Heart left ventricle (tissue), 16 donors: Measurements from ENCODE around the gene LTBP2. TPM values are rescaled to one million over a fixed set of nuclear protein-coding genes. Genes with fewer than 3 reads are reported as not detected.

Experiments
- ATAC-seq, 4 donors: fragments of 200-7000 bp; cut with Tn5 transposase; one replicate each; pipeline ENCODE4 v1.9.1; 2020 to 2022; ENCODE audit warnings: moderate library complexity in 4 of 4, mild to moderate bottlenecking in 3 of 4, moderate number of reproducible peaks in 1 of 4
- DNase-seq, 5 donors: peaks; one replicate each; pipeline ENCODE4 v3.0.0-alpha.2; 2020
- H3K27ac ChIP-seq, 12 donors: fragments of 200-600 bp; sonication (generic) in 4 of 12; one replicate each; pipeline versions ENCODE4 v1.5.0 to v1.8.0; 2016 to 2022; ENCODE audit warnings: mild to moderate bottlenecking in 2 of 12
- H3K27me3 ChIP-seq, 9 donors: fragments of 200-600 bp; sonication (generic) in 2 of 9; one replicate each; pipeline versions ENCODE4 v1.5.1 to v1.8.0; 2016 to 2022; ENCODE audit warnings: mild to moderate bottlenecking in 3 of 9
- H3K36me3 ChIP-seq, 9 donors: fragments of 200-600 bp; sonication (generic) in 2 of 9; one replicate each; pipeline versions ENCODE4 v1.5.0 to v1.8.0; 2018 to 2022; ENCODE audit warnings: mild to moderate bottlenecking in 2 of 9
- H3K4me1 ChIP-seq, 12 donors: fragments of 200-600 bp; sonication (generic) in 4 of 12; one replicate each; pipeline versions ENCODE4 v1.5.0 to v1.8.0; 2016 to 2022; ENCODE audit warnings: mild to moderate bottlenecking in 3 of 12
- H3K4me3 ChIP-seq, 12 donors: fragments of 200-600 bp; sonication (generic) in 4 of 12; one replicate each; pipeline versions ENCODE4 v1.5.0 to v1.8.0; 2017 to 2022; ENCODE audit warnings: mild to moderate bottlenecking in 9 of 12, moderate library complexity in 4 of 12
- H3K9me3 ChIP-seq, 12 donors: fragments of 200-600 bp; sonication (generic) in 4 of 12; one replicate each; pipeline versions ENCODE4 v1.5.0 to v1.8.0; 2016 to 2022; ENCODE audit warnings: mild to moderate bottlenecking in 1 of 12
- POLR2A ChIP-seq, 2 donors: fragments of 450-650 bp; IDR thresholded peaks; one replicate each; pipeline ENCODE4 v1.6.1; 2017; ENCODE audit warnings: antibody characterized with exemption in 2 of 2, mild to moderate bottlenecking in 2 of 2, moderate library complexity in 2 of 2
- WGBS, 4 donors: extraction: QIAGEN DNeasy Blood & Tissue Kit in 2 of 4; methylation state at CpG; one replicate each; pipeline versions ENCODE4 v1.1.5 to v1.1.7; 2013 to 2018; 5-methylcytosine and 5-hydroxymethylcytosine counted together
- intact Hi-C, 10 donors: fragments of 100-400 bp; cut with DNase I; formaldehyde crosslinking; loops; one replicate each; pipeline versions ENCODE4 v1.11.1 to v1.14.2; 2022
- polyA plus RNA-seq, 2 donors: library from polyadenylated mRNA; stranded (reverse); fragments of 200-250 nt; gene quantifications; one replicate each; pipeline ENCODE4 v1.2.3, GENCODE V29; 2013
- total RNA-seq, 9 donors: library from RNA; depleted of rRNA in 2 of 9; stranded (reverse); fragments of >200 nt in 2 of 9; fragmentation: NEBNext Ultra II Directional in 3 of 9; extraction: Animal tissue kit (Norgen Biotek cat#: 25700) in 3 of 9; gene quantifications; one replicate each; pipeline versions ENCODE4 v1.1.0 to v1.2.4, GENCODE V29; 2016 to 2023
- TF ChIP-seq, protein P1 (sequence below), 12 donors: fragments of 200-600 bp; sonication (generic) in 4 of 12; IDR thresholded peaks; one replicate each; pipeline versions ENCODE4 v1.5.0 to v1.8.0; 2018 to 2022; ENCODE audit warnings: antibody characterized with exemption in 12 of 12, mild to moderate bottlenecking in 5 of 12
- donor health status: ischemic (EF 13 %, LVEDD 7.1; RV severe dilation, severe dysfunction).
- donor health status: healthy with polysubstance abuse.
- donor health status: DM: no; HTN: yes; CAD: no.
- donor health status: DM: no; HTN: no; CAD: no.
- donor health status: ischemic (EF 25% LVEDD 6.9; RV normal size, moderate dysfunction).
- donor health status: ischemic (EF 25% LVEDD 5.7; RV mildly dilated, moderate dysfunction).
- donor health status: healthy.
- donor health status: DM: yes; HTN: yes; CAD: no.
- donor health status: ischemic (EF 35%, LVEDD 5.7; RV mildly dilated, moderate dysfunction).
- donor health status: nonischemic (EF 11% LVEDD 7.7; RV severe dilation, severe dysfunction).
- donor health status: DM: yes; HTN: yes; CAD: no.
- donor health status: PGD.
- donor health status: ischemic (EF 29% LVEDD 5.4; RV normal size, mild dysfunction).
- donor health status: nonischemic (EF 23%, LVEDD 6.1; RV moderate dilation, normal function).

Gene LTBP2
- total and polyA plus RNA-seq, 11 donors: 4.0 to 69.1 (median 29.5) TPM

DNA sequence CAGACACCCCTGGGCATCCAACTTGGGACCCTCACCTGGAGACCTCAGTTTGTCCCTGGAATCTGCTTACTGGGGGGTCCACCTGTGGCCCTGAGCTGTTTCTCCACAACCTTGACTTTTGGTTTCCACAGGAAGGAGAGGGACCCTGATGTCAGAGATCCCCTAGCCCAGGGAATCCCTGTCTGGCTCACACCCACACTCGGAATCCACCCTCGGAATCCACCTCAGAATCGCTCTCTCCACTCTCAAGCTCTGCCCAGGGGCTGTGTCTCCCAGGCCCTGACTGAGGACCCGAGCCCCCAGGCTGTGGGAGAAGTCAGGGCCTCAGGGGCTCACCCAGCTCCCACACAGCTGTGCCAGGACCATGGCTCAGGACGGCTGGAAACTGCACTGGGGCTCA lies 17.4 kb downstream of the LTBP2 start:
- DNase-seq (no peak), ATAC-seq (no peak)
- intact Hi-C loops: loop anchor here in 3 of 10 donors (2.0 to 10.0 kb wide), 3 partner anchors 42 to 102 kb away; partner anchors contain the start of genes ISCA2 (in 2 of the 3) and NPC2 (in 2 of the 3)
- H3K27me3 ChIP-seq: no peaks in the 10 kb centered on the region
- TF ChIP-seq POLR2A (IDR thresholded peaks at IDR 0.05): no peak
- TF ChIP-seq, protein P1, sequence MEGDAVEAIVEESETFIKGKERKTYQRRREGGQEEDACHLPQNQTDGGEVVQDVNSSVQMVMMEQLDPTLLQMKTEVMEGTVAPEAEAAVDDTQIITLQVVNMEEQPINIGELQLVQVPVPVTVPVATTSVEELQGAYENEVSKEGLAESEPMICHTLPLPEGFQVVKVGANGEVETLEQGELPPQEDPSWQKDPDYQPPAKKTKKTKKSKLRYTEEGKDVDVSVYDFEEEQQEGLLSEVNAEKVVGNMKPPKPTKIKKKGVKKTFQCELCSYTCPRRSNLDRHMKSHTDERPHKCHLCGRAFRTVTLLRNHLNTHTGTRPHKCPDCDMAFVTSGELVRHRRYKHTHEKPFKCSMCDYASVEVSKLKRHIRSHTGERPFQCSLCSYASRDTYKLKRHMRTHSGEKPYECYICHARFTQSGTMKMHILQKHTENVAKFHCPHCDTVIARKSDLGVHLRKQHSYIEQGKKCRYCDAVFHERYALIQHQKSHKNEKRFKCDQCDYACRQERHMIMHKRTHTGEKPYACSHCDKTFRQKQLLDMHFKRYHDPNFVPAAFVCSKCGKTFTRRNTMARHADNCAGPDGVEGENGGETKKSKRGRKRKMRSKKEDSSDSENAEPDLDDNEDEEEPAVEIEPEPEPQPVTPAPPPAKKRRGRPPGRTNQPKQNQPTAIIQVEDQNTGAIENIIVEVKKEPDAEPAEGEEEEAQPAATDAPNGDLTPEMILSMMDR (IDR thresholded peaks at IDR 0.05): no peak
- no peaks in the 10 kb centered on the region for H3K36me3 ChIP-seq
- WGBS, 4 donors: 27 to 66% (median 54%) methylated on average over 3 to 5 of the region's 5 CpGs
- peaks cover 25 to 93% (median 79%) of the 10 kb centered on the region in 12 donors for H3K4me1 ChIP-seq
- H3K27ac ChIP-seq: peak overlapping the region; percentile 36 to 95 (median 80)
- no peaks in the 10 kb centered on the region for H3K9me3 ChIP-seq
- no peak overlapping the region for H3K4me3 ChIP-seq

DNA sequence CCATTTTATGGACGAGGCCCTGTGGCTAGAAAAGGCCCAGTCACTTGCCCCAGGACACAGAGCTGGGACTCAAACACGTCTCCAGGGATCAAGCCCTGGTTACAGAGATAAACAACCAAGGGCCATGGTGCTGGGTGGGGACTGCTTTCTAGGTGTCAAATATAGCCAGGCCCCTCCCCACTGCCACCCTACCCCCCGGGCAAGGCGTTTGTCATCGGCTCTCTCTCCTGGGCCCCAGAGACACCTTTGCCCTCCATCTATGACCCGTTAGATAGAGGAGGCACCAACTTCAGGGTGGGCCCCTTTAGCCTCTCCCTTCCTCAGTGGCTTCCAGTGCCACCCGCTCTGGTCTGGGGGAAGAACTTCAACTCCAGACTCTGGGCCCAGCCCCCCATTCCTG lies 18.0 kb downstream of the LTBP2 start:
- intact Hi-C loops: loop anchor here in 3 of 10 donors (2.0 to 10.0 kb wide), 3 partner anchors 42 to 101 kb away; partner anchors contain the start of genes ISCA2 (in 2 of the 3) and NPC2 (in 2 of the 3)
- ATAC-seq (no peak), DNase-seq (peak in 1 of 5 donors; percentile 56)
- H3K4me1 ChIP-seq: peaks cover 25 to 93% (median 79%) of the 10 kb centered on the region in 12 donors
- TF ChIP-seq, protein P1 (IDR thresholded peaks at IDR 0.05): no peak
- no peak for TF ChIP-seq POLR2A (IDR thresholded peaks at IDR 0.05)
- H3K4me3 ChIP-seq: no peak overlapping the region
- no peaks in the 10 kb centered on the region for H3K36me3 ChIP-seq
- WGBS, 4 donors: 56 to 69% (median 62%) methylated on average over 7 of the region's 7 CpGs
- H3K27me3 ChIP-seq: no peaks in the 10 kb centered on the region
- no peaks in the 10 kb centered on the region for H3K9me3 ChIP-seq
- peak overlapping the region; percentile 36 to 95 (median 80) for H3K27ac ChIP-seq

DNA sequence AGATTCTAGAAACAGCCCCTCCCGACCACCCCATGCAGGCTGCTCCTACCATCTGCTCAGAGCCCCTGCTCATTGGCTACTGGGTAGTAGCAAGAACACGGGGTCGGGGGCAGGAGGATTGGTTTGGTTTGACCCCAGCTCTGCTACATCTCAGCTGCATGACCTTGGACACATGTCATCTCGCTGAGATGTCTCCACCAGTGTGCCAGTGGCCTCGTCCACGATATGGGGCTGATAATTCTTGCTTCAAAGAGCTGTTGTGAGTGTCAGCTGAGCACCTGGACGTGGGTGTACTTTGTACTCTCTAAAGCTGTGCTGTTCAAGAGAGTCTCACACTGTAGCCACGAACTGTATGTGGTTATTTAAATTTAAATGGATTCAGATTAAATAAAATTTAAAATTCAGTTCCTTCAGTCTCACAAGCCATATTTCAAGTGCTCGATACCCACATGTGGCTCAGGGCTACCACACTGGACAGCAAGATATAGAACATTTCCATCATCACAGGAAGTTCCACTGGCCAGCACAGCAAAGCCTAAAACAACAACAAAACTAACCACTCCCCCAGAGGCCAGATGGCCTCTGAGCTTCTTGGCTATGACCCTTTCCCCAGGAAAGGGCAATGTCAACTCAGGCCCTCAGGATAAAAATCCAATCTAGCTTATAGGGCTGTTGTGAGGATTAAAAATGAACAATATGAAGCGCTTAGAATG lies 18.6 kb downstream of the LTBP2 start:
- DNase-seq (peak in 2 of 5 donors; percentile 57 to 58), ATAC-seq (peak; percentile 30 to 71 (median 42))
- peaks cover 22 to 92% (median 74%) of the 10 kb centered on the region in 12 donors for H3K4me1 ChIP-seq
- H3K4me3 ChIP-seq: no peak overlapping the region
- TF ChIP-seq, protein P1 (IDR thresholded peaks at IDR 0.05): no peak
- no peak for TF ChIP-seq POLR2A (IDR thresholded peaks at IDR 0.05)
- H3K36me3 ChIP-seq: no peaks in the 10 kb centered on the region
- intact Hi-C loops: loop anchor here in 2 of 10 donors (5.0 to 10.0 kb wide), 2 partner anchors 41 to 99 kb away; partner anchors contain the start of genes ISCA2 (in 1 of the 2) and NPC2 (in 1 of the 2)
- peak overlapping the region; percentile 36 to 95 (median 80) for H3K27ac ChIP-seq
- no peaks in the 10 kb centered on the region for H3K9me3 ChIP-seq
- 49 to 55% (median 50%) methylated on average over 10 of the region's 10 CpGs for WGBS, 4 donors
- H3K27me3 ChIP-seq: no peaks in the 10 kb centered on the region
